Measurements from ENCODE around the gene PTPMT1.
"Not testable (repeated sequence)": the region's sequence is repeated elsewhere in the genome, so short reads cannot be mapped to it uniquely, and the experiment has no call there.

PTPMT1 gene

GRCh38 chr11:47552056-47552565, 13.3 kb upstream of the PTPMT1 start:
- H3K4me3 Mint-ChIP-seq, result peak overlapping the region; percentile 99
- peaks cover 3% of the 10 kb centered on the region for H3K27me3 Mint-ChIP-seq (ENCODE audit: low read depth, poor library complexity)
- H3K27ac Mint-ChIP-seq, result peak overlapping the region; percentile 99
- no peak for TF ChIP-seq CTCF (IDR thresholded peaks at IDR 0.05)
- no peaks in the 10 kb centered on the region for H3K9me3 Mint-ChIP-seq
- H3K4me1 Mint-ChIP-seq, result peaks cover 39% of the 10 kb centered on the region
- peaks cover 35% of the 10 kb centered on the region for H3K36me3 Mint-ChIP-seq (ENCODE audit: low read depth)
- DNase-seq, result peak; percentile 57

- Mint-ChIP-seq H3K4me3 (peak within 1 kb of the TSS; percentile 99), H3K27ac (peak within 1 kb of the TSS; percentile 99), H3K27me3 (ENCODE audit: low read depth, poor library complexity) (peaks cover 3% of the 10 kb centered on the region), H3K36me3 (ENCODE audit: low read depth) (peaks cover 28% of the 10 kb centered on the region), H3K9me3 (no peaks in the 10 kb centered on the region), H3K4me1 (peaks cover 39% of the 10 kb centered on the region)
- peak; percentile 84 for TF ChIP-seq CTCF (IDR thresholded peaks at IDR 0.05)
- peak; percentile 93 for DNase-seq
These were observed 12.6 kb upstream of the PTPMT1 start, which contains the start of gene CELF1 for GRCh38 chr11:47552566-47553405. TSS of gene CELF1 (minus strand) at chr11:47553132. CDS start at chr11:47499523, 53,609 bp downstream.

- peaks cover 3% of the 10 kb centered on the region for H3K27me3 Mint-ChIP-seq (ENCODE audit: low read depth, poor library complexity)
- H3K4me1 Mint-ChIP-seq, result peaks cover 39% of the 10 kb centered on the region
- peak overlapping the region; percentile 99 for H3K27ac Mint-ChIP-seq
- no peak for TF ChIP-seq CTCF (IDR thresholded peaks at IDR 0.05)
- H3K9me3 Mint-ChIP-seq, result no peaks in the 10 kb centered on the region
- peak overlapping the region; percentile 87 for H3K4me3 Mint-ChIP-seq
- peaks cover 22% of the 10 kb centered on the region for H3K36me3 Mint-ChIP-seq (ENCODE audit: low read depth)
- DNase-seq, result no peak
These were observed 12.0 kb upstream of the PTPMT1 start for GRCh38 chr11:47553406-47553743.

- H3K36me3 Mint-ChIP-seq (ENCODE audit: low read depth); H3K27me3 Mint-ChIP-seq (ENCODE audit: low read depth, poor library complexity); H3K9me3 Mint-ChIP-seq; H3K4me3 Mint-ChIP-seq; DNase-seq; H3K27ac Mint-ChIP-seq: not testable (repeated sequence)
- H3K4me1 Mint-ChIP-seq, result peaks cover 17% of the 10 kb centered on the region
These were observed 8.4 kb upstream of the PTPMT1 start for GRCh38 chr11:47557004-47557403.

GRCh38 chr11:47558695-47559094, 6.7 kb upstream of the PTPMT1 start:
- H3K36me3 Mint-ChIP-seq (ENCODE audit: low read depth), result no peaks in the 10 kb centered on the region
- no peaks in the 10 kb centered on the region for H3K9me3 Mint-ChIP-seq
- TF ChIP-seq CTCF (IDR thresholded peaks at IDR 0.05), result no peak
- H3K4me3 Mint-ChIP-seq, result no peak overlapping the region
- no peak for DNase-seq
- no peak overlapping the region for H3K27ac Mint-ChIP-seq
- peaks cover 7% of the 10 kb centered on the region for H3K4me1 Mint-ChIP-seq
- H3K27me3 Mint-ChIP-seq (ENCODE audit: low read depth, poor library complexity), result peaks cover 3% of the 10 kb centered on the region

GRCh38 chr11:47560426-47560825, 5.0 kb upstream of the PTPMT1 start:
- Mint-ChIP-seq H3K36me3 (ENCODE audit: low read depth) (no peaks in the 10 kb centered on the region), H3K4me3 (no peak overlapping the region), H3K9me3 (no peaks in the 10 kb centered on the region), H3K27me3 (ENCODE audit: low read depth, poor library complexity) (peaks cover 3% of the 10 kb centered on the region), H3K27ac (peak overlapping the region; percentile 5), H3K4me1 (peaks cover 3% of the 10 kb centered on the region)
- TF ChIP-seq CTCF (IDR thresholded peaks at IDR 0.05), result no peak
- no peak for DNase-seq

- not testable (repeated sequence) for H3K27ac Mint-ChIP-seq; H3K27me3 Mint-ChIP-seq (ENCODE audit: low read depth, poor library complexity); H3K36me3 Mint-ChIP-seq (ENCODE audit: low read depth); H3K4me3 Mint-ChIP-seq; DNase-seq; H3K9me3 Mint-ChIP-seq
- peaks cover 14% of the 10 kb centered on the region for H3K4me1 Mint-ChIP-seq
These were observed 3.0 kb upstream of the PTPMT1 start for GRCh38 chr11:47562393-47562792.

- not testable (repeated sequence) for H3K9me3 Mint-ChIP-seq; H3K27ac Mint-ChIP-seq; H3K4me3 Mint-ChIP-seq; DNase-seq; H3K27me3 Mint-ChIP-seq (ENCODE audit: low read depth, poor library complexity); H3K36me3 Mint-ChIP-seq (ENCODE audit: low read depth)
- H3K4me1 Mint-ChIP-seq, result peaks cover 14% of the 10 kb centered on the region
These were observed 1.0 kb upstream of the PTPMT1 start for GRCh38 chr11:47564366-47564765.

All from nephron progenitor cell (in vitro differentiated cells).